T-helper 1 cell (primary cell): ENCODE data around the gene CAP2.
A peak's percentile ranks its signal among the peaks of the same experiment; 100 is the strongest.

Experiments used
- DNase-seq, 5 donors: peaks; one replicate each; pipeline ENCODE4 v3.0.0-alpha.2; 2012 to 2020

The CAP2 gene

GRCh38 chr6:17477356-17477755 is 84.0 kb downstream of the CAP2 start:
- no peak for DNase-seq

DNA sequence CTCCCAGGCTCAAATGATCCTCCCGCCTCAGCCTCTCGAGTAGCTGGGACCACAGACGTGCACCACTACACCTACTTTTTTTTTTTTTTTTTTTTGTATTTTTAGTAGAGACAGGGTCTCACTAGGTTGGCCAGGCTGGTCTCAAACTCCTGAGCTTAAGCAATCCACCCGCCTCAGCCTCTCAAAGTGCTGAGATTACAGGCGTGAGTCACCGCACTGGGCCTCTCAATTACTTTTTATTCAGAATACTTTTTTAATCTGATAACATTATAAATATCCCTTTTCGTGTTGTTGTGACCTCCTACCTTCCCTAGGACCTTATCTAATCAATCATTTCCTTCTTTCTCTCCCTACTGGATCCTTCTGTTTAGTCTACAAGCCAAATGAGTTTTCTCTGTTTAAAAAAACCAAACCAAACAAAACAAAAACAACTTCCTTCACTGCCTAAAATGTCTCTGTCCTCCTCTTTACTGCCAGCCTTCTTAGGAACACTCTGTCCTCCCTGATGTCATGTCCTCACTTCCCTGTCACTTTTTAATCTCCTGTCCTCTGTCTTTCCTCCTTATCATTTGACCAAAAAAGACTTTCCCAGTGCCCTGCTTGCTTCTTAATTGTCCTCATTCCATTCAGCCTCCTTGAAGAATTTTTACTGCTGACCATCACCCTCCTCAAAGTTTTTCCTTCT is 85.0 kb downstream of the CAP2 start:
- DNase-seq, result no peak

DNA sequence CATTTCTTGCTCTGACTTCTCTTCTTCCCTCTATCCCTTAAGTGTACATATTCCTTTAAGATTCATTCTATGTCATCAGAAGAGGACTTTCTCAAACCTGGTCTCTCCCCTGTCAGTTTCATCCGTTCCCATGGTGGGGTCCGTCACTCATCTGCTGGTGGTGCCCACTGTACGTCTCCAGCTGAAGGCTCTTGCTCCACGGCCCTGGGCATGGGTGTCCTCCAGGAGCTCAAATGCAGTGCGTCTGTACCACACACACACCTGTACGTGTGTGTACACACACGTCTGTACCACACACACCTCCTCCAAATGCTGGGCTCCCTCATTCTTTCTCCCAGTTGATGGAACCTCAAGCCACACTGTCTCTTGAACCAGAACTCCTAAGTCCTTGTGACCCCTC is 85.6 kb downstream of the CAP2 start:
- no peak for DNase-seq

GRCh38 chr6:17480476-17480875 is 87.1 kb downstream of the CAP2 start:
- DNase-seq, result no peak

GRCh38 chr6:17482711-17483110 is 89.3 kb downstream of the CAP2 start:
- no peak for DNase-seq

DNA sequence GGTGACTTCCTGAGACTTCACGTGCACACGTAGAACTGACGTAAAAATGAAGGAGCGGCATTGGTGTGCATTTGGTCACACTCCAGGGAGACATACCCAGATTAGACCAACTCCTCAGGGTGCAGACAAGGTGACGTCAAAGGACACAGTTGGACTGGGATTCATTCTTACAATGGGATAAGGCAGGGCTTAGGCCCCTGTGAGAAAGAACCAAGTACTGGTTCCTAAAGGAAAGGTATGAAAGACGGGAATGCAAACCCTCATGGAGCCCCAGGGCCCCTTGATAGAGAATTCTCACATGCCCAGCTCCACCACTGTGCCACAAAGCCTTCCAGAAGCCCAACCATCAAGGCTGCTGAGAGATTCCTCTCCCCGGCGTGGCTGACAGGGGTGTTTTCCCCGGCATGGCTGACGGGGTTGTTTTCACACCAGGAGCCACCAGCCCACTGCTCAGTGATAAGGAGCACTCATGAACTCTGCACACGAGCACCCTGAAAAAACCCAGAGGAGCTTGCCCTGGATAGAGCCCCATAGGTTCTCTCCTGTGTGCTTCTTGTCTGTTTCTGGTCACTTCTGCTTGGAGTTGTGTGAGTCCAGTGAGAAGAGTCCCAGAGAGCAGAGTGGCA is 90.1 kb downstream of the CAP2 start:
- no peak for DNase-seq

DNA sequence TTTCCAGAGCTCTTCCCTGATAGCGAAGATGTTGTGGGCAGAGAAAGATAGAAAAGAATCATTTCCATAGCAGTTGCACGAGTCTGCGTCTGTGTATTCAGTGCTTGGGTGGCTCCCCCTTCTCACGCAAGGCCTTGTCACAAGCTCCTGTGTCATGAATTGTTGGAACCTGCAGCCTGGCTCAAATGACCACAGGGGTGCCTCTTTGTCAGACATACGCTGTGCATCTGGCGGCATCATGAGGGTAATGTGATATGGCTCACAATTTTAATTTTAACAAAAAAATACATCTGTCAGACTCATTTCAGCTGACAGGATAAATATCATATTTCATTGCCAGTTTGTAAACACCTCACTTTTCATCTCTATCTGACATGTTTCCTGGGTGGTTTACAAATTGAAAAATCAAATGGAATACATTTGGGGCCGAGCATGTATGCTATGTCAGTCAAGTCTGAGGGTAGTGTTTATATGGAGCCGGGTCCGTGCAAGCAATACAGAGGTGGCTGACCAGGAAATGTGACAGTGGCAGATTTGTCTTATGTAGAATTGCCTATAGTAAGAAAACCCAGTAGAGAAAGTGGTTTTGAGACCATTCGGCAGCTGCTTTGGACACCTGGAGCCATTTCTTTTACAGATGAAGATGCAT is 90.9 kb downstream of the CAP2 start:
- DNase-seq, result no peak

- DNase-seq, result no peak
These were observed 91.8 kb downstream of the CAP2 start for GRCh38 chr6:17485181-17485580.

GRCh38 chr6:17485946-17486345 is 92.6 kb downstream of the CAP2 start:
- DNase-seq, result no peak

DNA sequence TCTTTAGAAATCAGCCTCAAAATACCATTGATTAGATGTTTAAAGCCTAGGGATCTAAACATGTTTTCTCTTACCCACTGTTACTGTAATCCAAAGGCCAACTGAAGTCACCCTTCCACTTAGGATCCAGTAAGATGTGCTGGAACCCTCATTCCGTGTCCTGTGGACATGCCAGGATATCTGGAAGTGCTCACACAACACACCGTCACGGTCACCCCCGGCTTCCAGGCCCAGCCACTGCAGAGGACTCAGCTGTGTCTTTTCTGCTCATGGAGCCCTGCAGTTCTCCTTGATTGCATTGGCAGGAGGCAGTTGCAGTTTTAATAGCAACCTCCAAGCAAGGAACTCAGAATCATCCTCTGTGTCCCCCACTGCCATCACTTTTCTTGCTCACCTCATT is 93.3 kb downstream of the CAP2 start:
- DNase-seq, result no peak

DNA sequence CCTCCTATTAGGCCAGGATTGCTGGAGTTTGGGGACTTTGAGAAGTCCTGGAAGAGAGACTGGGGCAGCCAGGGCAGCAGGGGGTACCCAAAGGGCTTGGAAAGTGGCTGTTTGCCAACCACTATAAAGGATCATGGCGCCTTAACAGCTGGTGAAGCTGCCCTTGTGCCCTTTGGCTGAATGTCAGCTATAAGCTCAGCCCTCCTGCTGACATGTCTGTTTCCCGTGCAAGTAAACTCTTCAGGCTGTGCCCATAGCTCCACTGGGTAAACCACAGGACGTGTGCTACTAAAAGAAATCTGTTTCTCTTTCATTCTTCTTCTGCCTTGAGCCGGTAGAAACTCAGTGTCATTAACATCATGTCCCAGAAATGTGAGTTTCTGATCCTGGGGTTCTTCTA is 97.3 kb downstream of the CAP2 start:
- peak in 1 of 5 donors; percentile 2 for DNase-seq

DNA sequence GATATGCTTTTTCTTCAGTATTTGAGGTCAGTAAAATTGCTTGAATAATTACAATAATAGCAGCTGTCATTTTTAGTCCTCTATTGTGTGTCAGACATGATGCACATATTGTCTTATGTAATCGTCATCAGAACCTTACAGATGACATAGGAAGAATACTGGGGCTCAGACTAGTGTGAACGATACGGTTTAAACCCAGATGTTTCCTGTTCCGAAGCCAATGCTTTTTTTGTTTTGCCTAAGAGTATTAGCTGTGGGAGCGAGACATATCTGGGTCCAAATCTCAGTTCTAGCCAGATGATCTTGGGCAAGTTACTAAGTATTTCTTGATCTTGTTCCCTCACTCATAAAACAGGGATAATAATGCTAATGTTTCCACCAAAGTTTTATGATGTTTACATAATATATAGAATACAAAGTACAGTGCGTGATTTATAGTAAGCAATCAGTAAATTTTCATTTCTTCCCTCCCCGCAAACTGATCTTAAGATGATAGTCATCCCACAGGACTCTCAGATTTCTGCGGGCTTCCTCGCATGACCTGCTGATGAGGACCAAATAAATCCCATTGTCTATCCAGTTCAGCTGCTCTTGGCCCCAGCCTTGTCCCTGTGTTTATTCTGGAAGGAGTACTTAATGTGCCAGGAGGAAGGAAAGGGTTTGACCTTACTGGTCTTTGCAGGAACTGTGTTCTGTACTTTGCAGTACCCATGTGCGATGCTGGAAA is 98.2 kb downstream of the CAP2 start:
- no peak for DNase-seq

- no peak for DNase-seq
These were observed 99.0 kb downstream of the CAP2 start for GRCh38 chr6:17492350-17492749.

DNA sequence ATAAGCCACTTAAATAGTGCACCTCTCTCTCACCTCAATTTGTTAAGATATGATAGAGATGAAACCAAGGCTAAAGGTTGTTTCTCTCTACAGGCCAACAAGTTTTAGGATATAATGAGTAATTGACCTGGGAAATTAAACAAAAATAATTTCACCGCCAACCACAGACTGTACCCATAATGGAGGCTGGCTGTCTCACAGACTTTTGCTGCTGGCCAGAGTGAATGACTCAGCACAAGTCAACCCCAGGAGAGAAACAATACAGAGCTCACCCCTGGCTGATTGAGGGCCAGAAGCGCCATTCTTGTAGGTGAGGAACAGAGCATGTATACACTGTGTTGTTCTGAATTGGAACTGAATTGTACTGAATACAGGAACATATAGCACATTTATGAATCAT is 99.9 kb downstream of the CAP2 start:
- no peak for DNase-seq

DNA sequence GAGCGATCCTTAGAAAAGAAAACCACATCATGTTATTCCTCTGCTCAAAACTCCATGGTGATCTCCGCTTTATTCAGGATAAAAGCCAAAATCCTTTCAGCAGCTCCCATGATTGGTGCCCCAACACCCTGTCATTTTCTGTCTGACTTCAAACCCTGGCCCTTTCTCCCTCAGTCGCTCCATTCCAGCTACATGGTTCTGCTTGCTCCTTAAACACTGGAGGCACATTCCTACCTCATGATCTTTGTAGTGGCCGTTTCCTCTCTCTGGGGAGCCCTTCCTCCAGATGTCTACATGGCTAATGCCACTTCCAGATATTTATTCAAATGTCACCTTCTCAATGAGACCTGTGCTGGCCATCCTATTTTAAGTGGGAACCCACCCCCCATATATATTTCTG is 100.8 kb downstream of the CAP2 start:
- no peak for DNase-seq

DNA sequence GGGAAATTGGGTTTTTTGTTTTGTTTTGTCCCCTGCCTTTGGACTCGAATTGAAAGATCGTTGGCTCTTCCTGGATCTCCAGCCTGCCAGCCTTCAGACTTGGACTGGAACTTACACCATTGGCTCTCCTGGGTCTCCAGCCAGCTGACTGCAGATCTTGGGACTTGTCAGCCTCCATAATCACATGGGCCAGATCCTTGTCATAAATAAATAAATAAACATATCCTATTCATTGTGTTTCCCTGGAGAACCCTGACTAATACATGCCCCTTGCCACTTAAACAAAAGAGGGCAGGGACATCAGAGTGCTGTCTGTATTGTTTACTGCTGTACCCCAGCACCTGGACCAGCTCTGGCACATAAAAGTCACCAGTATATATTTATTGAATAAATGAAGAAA is 101.5 kb downstream of the CAP2 start:
- DNase-seq, result no peak

DNA sequence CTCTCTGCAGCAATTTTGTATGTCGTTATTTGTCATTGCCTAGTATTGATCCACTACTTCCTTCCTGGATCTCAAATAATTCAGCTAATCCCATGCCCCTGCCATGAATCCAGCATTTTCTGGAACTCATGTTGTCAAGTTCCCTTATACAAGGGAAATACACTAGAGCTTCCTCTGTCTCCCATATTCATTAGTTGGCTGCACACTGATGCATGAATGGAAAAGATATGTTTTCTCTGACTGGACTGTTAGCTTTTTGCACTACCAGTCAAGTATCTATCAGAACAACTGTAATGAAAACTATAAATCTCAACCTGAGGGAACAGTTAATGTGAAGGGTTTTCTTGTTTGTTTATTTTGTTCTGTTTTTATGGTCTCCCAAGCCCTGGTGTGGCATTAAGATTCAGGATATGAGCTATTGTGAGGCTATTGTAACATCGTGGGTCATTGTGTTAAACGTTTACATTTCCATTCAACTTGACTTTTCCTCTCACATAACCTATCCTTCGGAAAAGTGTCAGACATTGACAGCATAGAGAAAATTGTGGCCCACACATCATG is 104.2 kb downstream of the CAP2 start:
- DNase-seq, result no peak

- no peak for DNase-seq
These were observed 108.0 kb downstream of the CAP2 start for GRCh38 chr6:17501442-17501841.

DNA sequence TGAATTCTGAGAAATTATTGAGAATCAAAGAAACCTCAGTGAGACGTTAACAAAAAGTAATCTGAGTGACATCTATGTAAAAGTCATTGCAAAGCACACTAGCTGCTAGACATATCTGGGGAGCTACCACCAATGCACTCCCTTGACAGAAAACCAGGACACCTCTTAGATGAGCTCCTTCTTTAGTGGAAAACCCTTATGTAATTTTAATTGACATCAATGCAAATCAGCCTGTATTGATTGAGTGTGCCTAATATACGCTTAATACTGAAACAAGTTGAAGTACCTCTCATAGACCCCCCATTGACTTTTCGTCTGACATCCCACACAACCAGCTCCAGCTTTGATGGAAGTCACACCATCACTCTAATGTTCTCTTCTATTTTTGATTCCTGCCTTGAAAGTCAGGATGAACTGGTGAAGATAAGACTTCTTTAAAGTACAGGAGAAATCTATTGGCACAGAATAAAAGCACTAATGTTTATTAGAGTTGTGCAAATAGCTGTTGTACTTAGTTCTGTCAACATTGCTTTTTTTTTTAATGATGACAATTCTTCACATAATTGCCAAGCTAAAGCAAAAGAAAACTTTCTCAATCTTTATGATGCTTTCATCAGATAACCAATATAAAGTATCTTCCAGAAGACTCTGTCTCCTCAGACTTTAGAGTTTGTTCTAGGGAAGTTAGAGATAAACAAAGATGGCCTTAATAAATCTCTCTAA is 108.7 kb downstream of the CAP2 start:
- DNase-seq, result no peak

DNA sequence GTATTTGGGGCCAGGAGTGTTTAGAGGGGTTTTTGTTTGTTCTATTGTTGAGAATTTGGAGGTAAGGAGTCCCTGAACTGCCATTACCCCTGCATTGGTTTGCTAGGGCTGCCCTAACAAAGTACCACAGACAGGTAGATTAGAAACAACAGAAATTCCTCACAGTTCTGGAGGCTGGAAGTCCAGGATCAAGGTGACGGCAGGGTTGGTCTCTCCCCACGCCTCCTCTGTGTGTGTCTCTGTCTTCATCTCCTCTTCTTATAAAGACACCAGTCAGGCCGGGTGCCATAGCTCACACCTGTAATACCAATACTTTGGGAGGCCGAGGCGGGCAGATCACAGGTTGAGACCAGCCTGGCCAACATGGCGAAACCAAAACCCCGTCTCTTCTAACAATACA is 109.7 kb downstream of the CAP2 start:
- DNase-seq, result no peak

DNA sequence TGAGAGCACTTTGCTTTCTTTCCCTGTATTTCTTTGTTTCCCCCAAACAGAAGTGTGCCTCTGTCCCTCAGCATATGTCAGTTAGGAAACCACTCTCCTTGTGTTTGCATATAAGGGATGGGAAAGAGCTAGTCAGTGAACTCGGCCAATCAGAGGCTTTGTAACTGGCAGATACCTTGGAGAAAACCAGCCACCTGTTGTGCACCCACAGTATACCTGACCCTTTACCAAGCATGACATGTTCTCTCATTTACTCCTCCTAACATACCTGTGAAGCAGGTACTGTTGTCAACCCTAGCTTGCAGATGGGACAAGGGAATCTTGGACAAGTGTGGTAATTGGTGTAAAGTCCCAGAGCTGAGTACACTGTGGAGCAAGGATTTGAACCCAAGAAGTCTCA is 110.6 kb downstream of the CAP2 start:
- no peak for DNase-seq

- DNase-seq, result no peak
These were observed 111.7 kb downstream of the CAP2 start for GRCh38 chr6:17505062-17505476.
